ENCODE data around the gene DDX49.
A peak's percentile ranks its signal among the peaks of the same experiment; 100 is the strongest.

DDX49 gene

GRCh38 chr19:18948075-18948975, 28.8 kb downstream of the DDX49 start:
- TF ChIP-seq EZH2phosphoT487 (conservative IDR thresholded peaks at IDR 0.05; ENCODE audit: low read length) (no peak), CTCF (IDR thresholded peaks at IDR 0.05; ENCODE audit: insufficient read depth, low read length, poor library complexity, severe bottlenecking) (no peak)
- peaks cover 21% of the 10 kb centered on the region for H3F3A ChIP-seq (ENCODE audit: insufficient read depth)
- H3K9me2 ChIP-seq (replicated peaks; ENCODE audit: insufficient read depth, low read length), result no peaks in the 10 kb centered on the region
- peak overlapping the region; percentile 63 for H3K4me2 ChIP-seq (ENCODE audit: low read depth, low read length, poor library complexity, severe bottlenecking)
- H3K27ac ChIP-seq (ENCODE audit: low read depth, low read length), result peak overlapping the region; percentile 89
- no peaks in the 10 kb centered on the region for H3K79me2 ChIP-seq (ENCODE audit: insufficient read depth, low read length)
- H3K27me3 ChIP-seq (ENCODE audit: low read length), result no peaks in the 10 kb centered on the region
- H3K9me3 ChIP-seq (ENCODE audit: insufficient read depth, low read length), result no peaks in the 10 kb centered on the region
- no peaks in the 10 kb centered on the region for H4K20me1 ChIP-seq (ENCODE audit: low read depth, low read length)
- H3K4me3 ChIP-seq (ENCODE audit: insufficient read depth, low read length, poor library complexity, severe bottlenecking), result no peak overlapping the region
- H3K36me3 ChIP-seq (ENCODE audit: low read length), result no peaks in the 10 kb centered on the region
- H2AFZ ChIP-seq (ENCODE audit: low read depth, low read length, severe bottlenecking), result peak overlapping the region; percentile 52
- peak overlapping the region; percentile 47 for H3K9ac ChIP-seq (ENCODE audit: low read length)

GRCh38 chr19:18948976-18949356, 29.5 kb downstream of the DDX49 start:
- no peaks in the 10 kb centered on the region for H3K9me2 ChIP-seq (replicated peaks; ENCODE audit: insufficient read depth, low read length)
- peak overlapping the region; percentile 63 for H3K4me2 ChIP-seq (ENCODE audit: low read depth, low read length, poor library complexity, severe bottlenecking)
- TF ChIP-seq EZH2phosphoT487 (conservative IDR thresholded peaks at IDR 0.05; ENCODE audit: low read length) (no peak), CTCF (IDR thresholded peaks at IDR 0.05; ENCODE audit: insufficient read depth, low read length, poor library complexity, severe bottlenecking) (no peak)
- no peak overlapping the region for H3K4me3 ChIP-seq (ENCODE audit: insufficient read depth, low read length, poor library complexity, severe bottlenecking)
- H3K79me2 ChIP-seq (ENCODE audit: insufficient read depth, low read length), result no peaks in the 10 kb centered on the region
- peaks cover 21% of the 10 kb centered on the region for H3F3A ChIP-seq (ENCODE audit: insufficient read depth)
- peak overlapping the region; percentile 52 for H2AFZ ChIP-seq (ENCODE audit: low read depth, low read length, severe bottlenecking)
- H3K9ac ChIP-seq (ENCODE audit: low read length), result peak overlapping the region; percentile 47
- no peaks in the 10 kb centered on the region for H3K36me3 ChIP-seq (ENCODE audit: low read length)
- H3K9me3 ChIP-seq (ENCODE audit: insufficient read depth, low read length), result no peaks in the 10 kb centered on the region
- H3K27ac ChIP-seq (ENCODE audit: low read depth, low read length), result peak overlapping the region; percentile 89
- H4K20me1 ChIP-seq (ENCODE audit: low read depth, low read length), result no peaks in the 10 kb centered on the region
- H3K27me3 ChIP-seq (ENCODE audit: low read length), result no peaks in the 10 kb centered on the region

GRCh38 chr19:18949858-18950257, 30.3 kb downstream of the DDX49 start:
- Histone ChIP-seq H3K79me2 (ENCODE audit: insufficient read depth, low read length) (no peaks in the 10 kb centered on the region), H3K27ac (ENCODE audit: low read depth, low read length) (peak overlapping the region; percentile 89), H3K36me3 (ENCODE audit: low read length) (no peaks in the 10 kb centered on the region), H3K9ac (ENCODE audit: low read length) (peak overlapping the region; percentile 20), H3K4me3 (ENCODE audit: insufficient read depth, low read length, poor library complexity, severe bottlenecking) (no peak overlapping the region), H3K27me3 (ENCODE audit: low read length) (no peaks in the 10 kb centered on the region), H3K9me3 (ENCODE audit: insufficient read depth, low read length) (no peaks in the 10 kb centered on the region), H3F3A (ENCODE audit: insufficient read depth) (peaks cover 18% of the 10 kb centered on the region), H2AFZ (ENCODE audit: low read depth, low read length, severe bottlenecking) (peak overlapping the region; percentile 22), H3K9me2 (replicated peaks; ENCODE audit: insufficient read depth, low read length) (no peaks in the 10 kb centered on the region), H4K20me1 (ENCODE audit: low read depth, low read length) (no peaks in the 10 kb centered on the region), H3K4me2 (ENCODE audit: low read depth, low read length, poor library complexity, severe bottlenecking) (peak overlapping the region; percentile 63)
- TF ChIP-seq CTCF (IDR thresholded peaks at IDR 0.05; ENCODE audit: insufficient read depth, low read length, poor library complexity, severe bottlenecking) (no peak), EZH2phosphoT487 (conservative IDR thresholded peaks at IDR 0.05; ENCODE audit: low read length) (no peak)
